Activated CD8-positive, alpha-beta T cell treated with anti-CD3 and anti-CD28 coated beads, Interleukin-2, amount 10 ng/mL, durations not matched to agents 7 days and 5 days (primary cell): Measurements from ENCODE around the gene MTA3. TPM values are rescaled to one million over a fixed set of nuclear protein-coding genes. Genes with fewer than 3 reads are reported as not detected.

Experiments
- ATAC-seq: fragments of 150-1000 bp; cut with Tn5 transposase; one replicate; pipeline ENCODE4 v1.10.0; 2021; ENCODE audit warnings: moderate library complexity
- CTCF ChIA-PET: fragments of 350-600 bp; sonication (Branson Sonifier 250); formaldehyde crosslinking; loops from one replicate; lab custom pipeline; 2021; ENCODE audit warnings: antibody characterized with exemption; lab: Charles Lee
- POLR2A ChIA-PET: fragments of 350-600 bp; sonication (Branson Sonifier 250); formaldehyde crosslinking; loops from one replicate; lab custom pipeline; 2021; ENCODE audit warnings: antibody characterized with exemption; lab: Charles Lee
- DNase-seq: peaks from one replicate; pipeline ENCODE4 v3.0.0-alpha.2; 2020
- H3K27ac Mint-ChIP-seq: one replicate; pipeline ENCODE4 v1.8.0; 2021; ENCODE audit warnings: mild to moderate bottlenecking, mixed read lengths
- H3K27me3 Mint-ChIP-seq: one replicate; pipeline ENCODE4 v1.8.0; 2021; ENCODE audit warnings: low read depth, mixed read lengths
- H3K36me3 Mint-ChIP-seq: one replicate; pipeline ENCODE4 v1.8.0; 2021; ENCODE audit warnings: low read depth, mixed read lengths
- H3K4me1 Mint-ChIP-seq: one replicate; pipeline ENCODE4 v1.8.0; 2021; ENCODE audit warnings: low read depth, mixed read lengths
- H3K4me3 Mint-ChIP-seq: one replicate; pipeline ENCODE4 v1.8.0; 2021; ENCODE audit warnings: mild to moderate bottlenecking, mixed read lengths
- H3K9me3 Mint-ChIP-seq: one replicate; pipeline ENCODE4 v1.8.0; 2022; ENCODE audit warnings: mixed read lengths; ENCODE audit not compliant: insufficient read depth
- total RNA-seq, 2 experiments: library from RNA; stranded (reverse); gene quantifications; one replicate each; pipeline ENCODE4 v1.2.3, GENCODE V29; 2021

Gene MTA3
- total RNA-seq, 2 experiments from 2014 or later = 26.2 to 33.4 TPM

- Mint-ChIP-seq H3K4me3 (no peak overlapping the region), H3K9me3 (no peaks in the 10 kb centered on the region), H3K27ac (no peak overlapping the region), H3K27me3 (no peaks in the 10 kb centered on the region), H3K36me3 (peaks cover 25% of the 10 kb centered on the region), H3K4me1 (peaks cover 9% of the 10 kb centered on the region)
- ChIA-PET POLR2A (no interaction called here), CTCF (interaction anchor here (0.7 to 0.9 kb wide), 3 partner anchors 10 to 18 kb away, joined by 3 read pairs; no protein-coding TSS in a partner anchor)
- ATAC-seq = no peak
- DNase-seq = no peak
Measured at GRCh38 chr2:42645551-42645950, 77.1 kb downstream of the MTA3 start.

DNA sequence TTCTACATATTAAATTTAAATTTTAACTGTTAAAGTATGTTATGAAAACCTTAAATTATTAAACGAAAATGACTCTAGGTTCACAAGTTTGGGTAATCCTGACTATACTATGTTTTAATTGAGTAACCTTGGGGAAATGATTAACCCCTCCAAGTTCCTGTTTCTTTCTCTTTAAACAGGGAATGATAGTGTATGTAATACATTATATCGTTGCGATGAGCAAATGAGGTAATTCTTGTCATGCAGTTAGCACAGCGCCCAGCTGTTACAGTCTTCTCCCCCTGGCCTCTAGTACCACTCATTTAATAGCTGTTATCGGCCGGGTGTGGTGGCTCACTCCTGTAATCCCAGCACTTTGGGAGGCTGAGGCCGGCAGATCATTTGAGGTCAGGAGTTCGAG lies 80.4 kb downstream of the MTA3 start:
- Mint-ChIP-seq H3K27me3 (no peaks in the 10 kb centered on the region), H3K4me1 (peaks cover 28% of the 10 kb centered on the region), H3K27ac (no peak overlapping the region), H3K9me3 (no peaks in the 10 kb centered on the region), H3K4me3 (no peak overlapping the region), H3K36me3 (peaks cover 25% of the 10 kb centered on the region)
- ChIA-PET CTCF (no interaction called here), POLR2A (no interaction called here)
- ATAC-seq (no peak), DNase-seq (no peak)

GRCh38 chr2:42651057-42651456 lies 82.6 kb downstream of the MTA3 start:
- H3K4me3 Mint-ChIP-seq = no peak overlapping the region
- no peaks in the 10 kb centered on the region for H3K9me3 Mint-ChIP-seq

DNA sequence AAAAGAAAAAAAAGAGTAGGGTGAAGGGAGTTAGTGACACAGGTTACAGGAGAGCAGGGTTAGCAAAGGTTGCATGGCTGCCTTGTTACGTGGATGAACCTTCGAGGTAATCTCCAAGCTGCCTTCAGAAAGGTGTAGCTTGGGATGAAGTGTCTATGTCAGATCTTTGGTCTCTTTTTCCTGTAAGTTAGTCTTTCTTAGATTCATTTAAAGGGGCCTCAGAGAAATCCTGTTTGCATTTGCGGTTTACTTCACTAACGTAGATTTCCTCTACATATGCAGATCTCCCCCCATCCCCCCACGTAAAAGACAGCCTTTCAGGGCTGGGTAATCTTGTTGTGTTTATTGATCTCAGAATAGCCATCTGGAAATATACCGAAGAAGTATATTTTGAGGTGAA lies 83.7 kb downstream of the MTA3 start:
- peaks cover 43% of the 10 kb centered on the region for H3K4me1 Mint-ChIP-seq
- ChIA-PET CTCF (interaction anchor here (0.6 to 1.4 kb wide), 4 partner anchors 8 to 86 kb away, joined by 3 to 15 read pairs (median 3); no protein-coding TSS in a partner anchor), POLR2A (no interaction called here)

More at GRCh38 chr2:42651057-42651456, 82.6 kb downstream of the MTA3 start:
- CTCF ChIA-PET = interaction anchor here (1.4 kb wide), 1 partner anchor 12 kb away, joined by 15 read pairs; no protein-coding TSS in a partner anchor
- peaks cover 43% of the 10 kb centered on the region for H3K4me1 Mint-ChIP-seq
- no peaks in the 10 kb centered on the region for H3K27me3 Mint-ChIP-seq
- H3K36me3 Mint-ChIP-seq = peaks cover 16% of the 10 kb centered on the region
- no peak for DNase-seq
- no peak for ATAC-seq
- H3K27ac Mint-ChIP-seq = peak overlapping the region; percentile 89
- POLR2A ChIA-PET = no interaction called here

GRCh38 chr2:42653039-42653438 lies 84.6 kb downstream of the MTA3 start:
- H3K36me3 Mint-ChIP-seq = peaks cover 13% of the 10 kb centered on the region
- no peak overlapping the region for H3K4me3 Mint-ChIP-seq
- ATAC-seq = no peak
- CTCF ChIA-PET = interaction anchor here (0.6 to 3.0 kb wide), 4 partner anchors 11 to 153 kb away, joined by 3 to 33 read pairs (median 8); no protein-coding TSS in a partner anchor
- H3K4me1 Mint-ChIP-seq = peaks cover 43% of the 10 kb centered on the region
- no peaks in the 10 kb centered on the region for H3K9me3 Mint-ChIP-seq
- POLR2A ChIA-PET = no interaction called here
- DNase-seq = no peak
- no peak overlapping the region for H3K27ac Mint-ChIP-seq
- no peaks in the 10 kb centered on the region for H3K27me3 Mint-ChIP-seq

More for the DNA sequence above, 83.7 kb downstream of the MTA3 start:
- H3K27me3 Mint-ChIP-seq = no peaks in the 10 kb centered on the region
- peaks cover 13% of the 10 kb centered on the region for H3K36me3 Mint-ChIP-seq
- no peaks in the 10 kb centered on the region for H3K9me3 Mint-ChIP-seq
- peak overlapping the region; percentile 65 for H3K4me3 Mint-ChIP-seq
- peak overlapping the region; percentile 89 for H3K27ac Mint-ChIP-seq
- peak; percentile 68 for DNase-seq
- peak; percentile 66 for ATAC-seq

DNA sequence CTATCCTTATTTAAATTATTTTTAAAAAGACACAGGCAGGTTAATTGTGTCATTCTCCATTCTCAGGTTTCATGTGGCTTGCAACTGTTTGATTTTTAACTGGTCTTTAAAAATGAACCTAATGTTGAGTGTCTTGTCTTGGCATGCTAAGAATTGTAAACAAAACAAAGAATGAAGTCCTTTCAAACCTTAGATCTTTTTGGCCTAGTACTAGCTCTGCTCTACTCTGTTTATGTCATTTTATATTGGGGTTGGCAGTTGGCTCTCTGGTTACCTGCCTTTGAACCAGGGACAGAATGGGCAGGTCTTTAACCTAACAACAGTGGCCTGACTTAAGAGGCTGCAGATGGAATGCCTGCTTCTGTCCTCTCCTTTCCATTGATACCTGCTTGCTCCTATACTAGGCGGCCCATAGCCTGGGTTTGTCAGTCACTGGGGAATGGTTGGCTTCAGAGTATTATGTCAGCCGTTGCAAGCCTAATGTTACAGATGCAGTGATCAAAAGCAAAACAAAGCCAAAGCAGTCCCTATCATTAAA lies 85.5 kb downstream of the MTA3 start:
- ATAC-seq (no peak), DNase-seq (no peak)
- H3K4me3 Mint-ChIP-seq = no peak overlapping the region
- H3K27ac Mint-ChIP-seq = no peak overlapping the region
- peaks cover 43% of the 10 kb centered on the region for H3K4me1 Mint-ChIP-seq
- no peaks in the 10 kb centered on the region for H3K9me3 Mint-ChIP-seq
- ChIA-PET CTCF (interaction anchor here (1.2 to 3.0 kb wide), 6 partner anchors 10 to 160 kb away, joined by 3 to 33 read pairs (median 6); partner anchors contain the start of gene KCNG3), POLR2A (no interaction called here)
- H3K36me3 Mint-ChIP-seq = peaks cover 14% of the 10 kb centered on the region
- no peaks in the 10 kb centered on the region for H3K27me3 Mint-ChIP-seq

DNA sequence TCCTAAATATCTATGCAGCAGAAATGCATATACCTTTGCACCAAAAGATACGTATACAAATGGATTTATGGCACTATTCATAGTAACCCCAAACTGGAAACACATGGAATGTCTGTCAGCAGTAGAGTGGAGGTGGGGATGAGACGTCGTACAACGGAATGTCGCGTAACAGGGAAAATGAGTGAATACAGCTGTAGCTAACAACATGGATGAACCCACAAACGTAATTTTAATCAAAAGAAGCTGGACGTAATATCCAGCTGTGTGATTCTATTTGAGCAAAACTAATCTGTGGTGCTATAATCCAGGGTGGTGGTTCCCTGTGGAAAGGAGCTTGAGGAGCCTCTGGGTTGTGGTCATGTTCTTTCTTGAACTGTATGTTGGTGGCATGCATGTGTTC lies 89.9 kb downstream of the MTA3 start:
- POLR2A ChIA-PET = no interaction called here
- Mint-ChIP-seq H3K4me3 (no peak overlapping the region), H3K9me3 (no peaks in the 10 kb centered on the region), H3K36me3 (peaks cover 20% of the 10 kb centered on the region), H3K27ac (no peak overlapping the region), H3K27me3 (no peaks in the 10 kb centered on the region), H3K4me1 (peaks cover 22% of the 10 kb centered on the region)
- CTCF ChIA-PET = interaction anchor here (1.2 to 2.0 kb wide), 2 partner anchors 20 to 163 kb away, joined by 4 to 5 read pairs; no protein-coding TSS in a partner anchor
- no peak for ATAC-seq
- no peak for DNase-seq

- ATAC-seq (no peak), DNase-seq (no peak)
- H3K4me3 Mint-ChIP-seq = no peak overlapping the region
- no peak overlapping the region for H3K27ac Mint-ChIP-seq
- CTCF ChIA-PET = interaction anchor here (1.2 kb wide), 1 partner anchor 164 kb away, joined by 4 read pairs; no protein-coding TSS in a partner anchor
- no peaks in the 10 kb centered on the region for H3K9me3 Mint-ChIP-seq
- POLR2A ChIA-PET = no interaction called here
- H3K27me3 Mint-ChIP-seq = no peaks in the 10 kb centered on the region
- peaks cover 18% of the 10 kb centered on the region for H3K36me3 Mint-ChIP-seq
- H3K4me1 Mint-ChIP-seq = peaks cover 19% of the 10 kb centered on the region
Measured at GRCh38 chr2:42659609-42660008, 91.2 kb downstream of the MTA3 start.

DNA sequence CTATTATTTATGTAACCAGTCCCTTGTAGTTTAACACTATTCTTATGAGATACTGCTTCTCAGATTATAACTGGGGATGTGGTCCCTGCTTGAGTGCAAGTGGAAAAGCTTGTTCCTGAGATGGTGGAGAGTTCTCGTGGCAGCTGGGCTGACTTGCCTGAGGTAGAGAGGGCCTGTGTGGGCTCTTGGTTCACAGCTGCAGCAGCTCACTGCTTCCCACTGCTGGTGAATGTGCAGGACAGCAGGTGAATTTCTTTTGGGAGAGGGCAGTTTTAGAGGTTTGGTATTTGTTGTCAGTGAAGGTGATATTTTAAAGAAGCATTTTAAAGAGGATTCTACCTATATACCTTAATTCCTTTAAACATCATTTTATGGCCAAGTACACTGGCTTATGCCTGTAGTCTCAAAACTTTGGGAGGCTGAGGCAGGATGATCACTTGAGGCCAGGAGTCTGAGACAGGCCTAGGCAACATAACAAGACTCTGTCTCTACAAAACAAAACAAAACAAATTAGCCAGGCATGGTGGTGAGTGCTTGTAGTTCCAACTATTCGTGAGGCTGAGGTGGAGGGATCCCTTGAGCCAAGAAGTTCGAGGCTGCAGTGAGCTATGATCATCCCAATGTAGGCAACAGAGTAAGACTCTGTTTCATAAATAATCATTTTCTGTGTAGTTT lies 94.8 kb downstream of the MTA3 start:
- ChIA-PET POLR2A (no interaction called here), CTCF (interaction anchor here (0.6 to 3.4 kb wide), 35 partner anchors 9 to 568 kb away, joined by 3 to 35 read pairs (median 4); partner anchors contain the start of gene KCNG3)
- peaks cover 12% of the 10 kb centered on the region for H3K36me3 Mint-ChIP-seq

DNA sequence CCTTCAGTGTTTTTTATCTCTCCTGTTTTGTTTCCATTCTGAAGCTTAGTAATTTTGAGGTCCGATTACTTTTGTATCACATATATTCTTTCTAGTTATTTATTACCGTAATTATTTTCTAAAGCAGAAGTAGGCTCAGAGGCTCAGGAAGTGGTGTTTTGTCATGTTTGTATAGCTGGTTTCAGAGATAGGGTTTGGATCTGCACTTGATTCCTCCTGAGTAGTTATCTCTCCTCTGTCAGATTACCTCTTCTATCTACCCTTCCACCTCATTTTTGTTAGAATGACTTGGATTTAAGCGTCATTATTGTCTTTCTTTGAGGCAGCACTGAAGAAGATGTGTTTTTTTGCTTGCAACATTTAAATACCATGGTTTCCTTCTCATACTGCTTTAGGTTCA lies 95.4 kb downstream of the MTA3 start:
- Mint-ChIP-seq H3K4me3 (no peak overlapping the region), H3K27ac (peak overlapping the region; percentile 12), H3K27me3 (no peaks in the 10 kb centered on the region), H3K9me3 (no peaks in the 10 kb centered on the region), H3K36me3 (peaks cover 11% of the 10 kb centered on the region), H3K4me1 (peaks cover 11% of the 10 kb centered on the region)
- ChIA-PET CTCF (interaction anchor here (0.7 to 3.4 kb wide), 28 partner anchors 10 to 795 kb away, joined by 3 to 35 read pairs (median 4); partner anchors contain the start of gene KCNG3), POLR2A (no interaction called here)
- ATAC-seq = no peak
- DNase-seq = no peak

More for the DNA sequence above, 94.8 kb downstream of the MTA3 start:
- H3K27ac Mint-ChIP-seq = peak overlapping the region; percentile 12
- H3K27me3 Mint-ChIP-seq = no peaks in the 10 kb centered on the region
- no peaks in the 10 kb centered on the region for H3K9me3 Mint-ChIP-seq
- ATAC-seq (peak; percentile 91), DNase-seq (peak; percentile 75)
- peaks cover 11% of the 10 kb centered on the region for H3K4me1 Mint-ChIP-seq
- H3K4me3 Mint-ChIP-seq = no peak overlapping the region

GRCh38 chr2:42673989-42674579 lies 105.7 kb downstream of the MTA3 start:
- H3K27me3 Mint-ChIP-seq = no peaks in the 10 kb centered on the region
- ChIA-PET CTCF (interaction anchor here (0.8 to 2.2 kb wide), 3 partner anchors 9 to 25 kb away, joined by 3 to 13 read pairs (median 5); no protein-coding TSS in a partner anchor), POLR2A (no interaction called here)

More at GRCh38 chr2:42673989-42674579, 105.7 kb downstream of the MTA3 start:
- DNase-seq (no peak), ATAC-seq (no peak)
- peak overlapping the region; percentile 30 for H3K27ac Mint-ChIP-seq
- no peak overlapping the region for H3K4me3 Mint-ChIP-seq
- no peaks in the 10 kb centered on the region for H3K9me3 Mint-ChIP-seq
- H3K36me3 Mint-ChIP-seq = peaks cover 9% of the 10 kb centered on the region
- peaks cover 9% of the 10 kb centered on the region for H3K4me1 Mint-ChIP-seq
